Upper lobe of left lung (tissue), 4 donors: ENCODE results near the gene CHRDL2.

Source experiments
- POLR2A ChIP-seq, 4 donors: fragments of 450-650 bp; IDR thresholded peaks; one replicate each; pipeline ENCODE4 v1.5.1; 2016 to 2017; ENCODE audit warnings: antibody characterized with exemption in 4 of 4, mild to moderate bottlenecking in 2 of 4
- POLR2AphosphoS5 ChIP-seq, 2 donors: sonication (generic); formaldehyde crosslinking; IDR thresholded peaks; one replicate each; pipeline ENCODE4 v1.5.1; 2017; ENCODE audit warnings: antibody characterized with exemption in 2 of 2
- TF ChIP-seq, protein P1 (sequence below), 6 experiments: fragments of 450-650 bp in 4 of 6; fragments of 200-600 bp in 2 of 6; sonication (generic) in 2 of 6; IDR thresholded peaks; one replicate each; pipeline ENCODE4 v1.5.1; 2016 to 2019; ENCODE audit warnings: antibody characterized with exemption in 6 of 6

GRCh38 chr11:74662487-74663103 is 68.6 kb downstream of the CHRDL2 start:
- TF ChIP-seq, protein P1, sequence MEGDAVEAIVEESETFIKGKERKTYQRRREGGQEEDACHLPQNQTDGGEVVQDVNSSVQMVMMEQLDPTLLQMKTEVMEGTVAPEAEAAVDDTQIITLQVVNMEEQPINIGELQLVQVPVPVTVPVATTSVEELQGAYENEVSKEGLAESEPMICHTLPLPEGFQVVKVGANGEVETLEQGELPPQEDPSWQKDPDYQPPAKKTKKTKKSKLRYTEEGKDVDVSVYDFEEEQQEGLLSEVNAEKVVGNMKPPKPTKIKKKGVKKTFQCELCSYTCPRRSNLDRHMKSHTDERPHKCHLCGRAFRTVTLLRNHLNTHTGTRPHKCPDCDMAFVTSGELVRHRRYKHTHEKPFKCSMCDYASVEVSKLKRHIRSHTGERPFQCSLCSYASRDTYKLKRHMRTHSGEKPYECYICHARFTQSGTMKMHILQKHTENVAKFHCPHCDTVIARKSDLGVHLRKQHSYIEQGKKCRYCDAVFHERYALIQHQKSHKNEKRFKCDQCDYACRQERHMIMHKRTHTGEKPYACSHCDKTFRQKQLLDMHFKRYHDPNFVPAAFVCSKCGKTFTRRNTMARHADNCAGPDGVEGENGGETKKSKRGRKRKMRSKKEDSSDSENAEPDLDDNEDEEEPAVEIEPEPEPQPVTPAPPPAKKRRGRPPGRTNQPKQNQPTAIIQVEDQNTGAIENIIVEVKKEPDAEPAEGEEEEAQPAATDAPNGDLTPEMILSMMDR (IDR thresholded peaks at IDR 0.05): no peak
- no peak for TF ChIP-seq POLR2AphosphoS5 (IDR thresholded peaks at IDR 0.05)
- no peak for TF ChIP-seq POLR2A (IDR thresholded peaks at IDR 0.05)
